GM12874 (cell line): Measurements from ENCODE around the gene SATB2.

ENCODE experiments used
- TF ChIP-seq, protein P1 (sequence below): IDR thresholded peaks from 2 replicates; pipeline ENCODE4 v1.5.1; 2011; ENCODE audit warnings: low read depth, mild to moderate bottlenecking, control low read depth, low read length, moderate library complexity; ENCODE audit not compliant: insufficient read depth

Gene SATB2

DNA sequence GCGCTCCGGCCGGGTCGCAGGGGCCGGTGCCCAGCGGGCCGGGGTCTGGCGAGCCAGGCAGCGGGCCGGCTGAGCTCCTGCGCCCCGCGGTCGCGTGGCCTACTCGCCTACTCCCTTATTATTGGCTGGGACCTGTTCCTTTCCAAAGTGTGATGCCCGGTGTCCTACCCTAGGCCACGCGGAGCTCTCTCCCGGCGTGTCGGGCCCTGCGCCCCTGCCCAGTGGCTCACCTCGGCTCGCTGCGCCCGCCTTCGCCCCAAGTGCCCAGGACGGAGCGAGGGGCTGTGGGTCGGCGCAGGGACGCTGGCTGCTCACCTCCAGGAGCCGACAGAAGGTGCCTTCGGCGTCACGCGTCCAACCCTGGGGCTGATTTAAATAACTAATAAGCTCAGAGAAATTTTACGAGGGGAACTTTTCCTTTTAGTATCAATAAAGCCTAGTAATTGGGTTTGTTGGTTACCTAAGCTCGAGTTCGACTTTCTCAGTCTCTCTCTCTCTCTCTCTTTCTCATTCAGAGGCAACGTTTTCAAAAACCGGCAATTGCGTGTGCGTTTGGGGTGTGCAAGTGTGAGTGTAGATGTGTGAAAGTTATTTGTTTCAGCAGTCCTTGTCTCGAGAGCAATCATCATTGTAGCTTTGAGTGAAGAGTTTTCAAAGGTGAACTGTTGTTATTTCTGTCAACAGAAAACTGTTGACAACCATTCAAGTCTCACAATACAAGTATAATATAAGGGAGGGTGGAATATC is 7.0 kb upstream of the SATB2 start:
- TF ChIP-seq, protein P1, sequence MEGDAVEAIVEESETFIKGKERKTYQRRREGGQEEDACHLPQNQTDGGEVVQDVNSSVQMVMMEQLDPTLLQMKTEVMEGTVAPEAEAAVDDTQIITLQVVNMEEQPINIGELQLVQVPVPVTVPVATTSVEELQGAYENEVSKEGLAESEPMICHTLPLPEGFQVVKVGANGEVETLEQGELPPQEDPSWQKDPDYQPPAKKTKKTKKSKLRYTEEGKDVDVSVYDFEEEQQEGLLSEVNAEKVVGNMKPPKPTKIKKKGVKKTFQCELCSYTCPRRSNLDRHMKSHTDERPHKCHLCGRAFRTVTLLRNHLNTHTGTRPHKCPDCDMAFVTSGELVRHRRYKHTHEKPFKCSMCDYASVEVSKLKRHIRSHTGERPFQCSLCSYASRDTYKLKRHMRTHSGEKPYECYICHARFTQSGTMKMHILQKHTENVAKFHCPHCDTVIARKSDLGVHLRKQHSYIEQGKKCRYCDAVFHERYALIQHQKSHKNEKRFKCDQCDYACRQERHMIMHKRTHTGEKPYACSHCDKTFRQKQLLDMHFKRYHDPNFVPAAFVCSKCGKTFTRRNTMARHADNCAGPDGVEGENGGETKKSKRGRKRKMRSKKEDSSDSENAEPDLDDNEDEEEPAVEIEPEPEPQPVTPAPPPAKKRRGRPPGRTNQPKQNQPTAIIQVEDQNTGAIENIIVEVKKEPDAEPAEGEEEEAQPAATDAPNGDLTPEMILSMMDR = no peak

- TF ChIP-seq, protein P1 = no peak
Observed at GRCh38 chr2:199463708-199464605, 6.2 kb upstream of the SATB2 start.

GRCh38 chr2:199462956-199463692 is 5.4 kb upstream of the SATB2 start:
- TF ChIP-seq, protein P1 = peak; percentile 72

- TF ChIP-seq, protein P1 = no peak
Observed at GRCh38 chr2:199462347-199462955, 4.7 kb upstream of the SATB2 start.

DNA sequence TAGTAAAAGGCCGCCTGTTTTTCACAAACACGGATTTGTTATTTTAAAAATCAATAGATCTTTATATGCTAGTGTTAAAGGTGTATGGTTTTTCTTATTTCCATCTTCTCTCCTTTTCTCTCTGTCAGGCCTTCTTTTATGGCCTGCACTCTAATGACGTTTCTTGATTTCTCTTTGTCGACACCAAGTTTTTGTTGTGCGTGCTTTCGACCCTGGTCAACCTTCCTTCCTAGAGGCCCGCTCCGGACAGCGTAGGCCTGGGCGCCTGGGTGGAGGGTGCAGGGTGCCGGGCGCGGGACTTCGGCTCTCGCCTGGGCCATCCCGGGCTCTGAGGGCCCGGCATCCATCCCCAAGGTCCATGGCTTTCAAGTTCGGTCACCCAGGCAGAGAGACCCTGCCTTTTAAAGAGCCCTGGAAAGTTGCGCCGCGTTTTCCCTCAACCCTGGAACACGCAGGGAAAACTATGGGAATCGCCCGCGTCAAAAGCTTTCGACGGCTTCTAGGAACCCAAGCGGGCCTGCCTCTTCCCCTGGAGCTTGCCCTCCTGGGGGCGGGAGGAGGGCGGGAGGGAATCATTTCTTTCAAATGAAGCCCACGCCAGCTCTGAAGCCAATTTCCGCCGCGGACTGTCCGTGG is 4.1 kb upstream of the SATB2 start:
- TF ChIP-seq, protein P1 = no peak

DNA sequence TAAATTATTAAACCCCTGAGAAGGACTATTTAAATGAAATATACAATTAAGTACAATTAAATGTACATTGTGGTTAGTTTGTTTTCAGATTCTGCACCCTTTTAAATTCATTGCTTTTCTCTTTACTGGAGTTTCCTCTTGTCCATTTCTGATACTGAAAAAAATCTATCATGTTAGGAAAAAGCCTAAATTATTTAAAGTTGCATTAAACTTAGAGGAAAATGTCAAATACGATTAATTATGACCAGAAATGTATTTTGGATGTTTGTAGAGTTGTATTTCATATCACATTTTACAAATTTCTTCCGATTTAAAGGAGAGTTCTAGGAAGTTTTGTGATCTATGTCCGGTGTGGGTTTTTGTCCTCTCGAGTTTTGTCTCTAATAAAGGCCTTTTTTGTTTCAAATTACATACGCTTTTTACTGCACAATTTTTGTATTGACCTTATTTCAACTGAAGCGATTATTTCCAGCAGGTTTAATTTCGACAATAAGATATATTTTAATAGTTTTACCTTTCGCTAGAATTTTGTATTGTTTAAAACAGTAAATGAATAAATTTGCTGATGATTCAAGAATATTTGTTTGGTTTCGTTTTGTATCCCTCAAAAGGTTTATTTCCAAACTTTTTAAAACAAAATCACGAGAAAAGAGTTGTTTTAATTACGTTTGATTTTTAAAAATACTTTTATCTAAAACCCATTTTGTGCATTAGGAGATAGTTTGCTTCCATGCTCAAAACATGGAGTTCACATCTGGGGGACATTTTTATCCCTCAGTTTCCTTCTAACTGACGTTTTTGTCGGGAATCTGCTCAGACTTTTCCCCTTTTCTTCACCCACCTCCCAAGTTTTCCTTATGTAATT is 3.3 kb upstream of the SATB2 start:
- TF ChIP-seq, protein P1 = no peak
